Astrocyte of the hippocampus (primary cell): ENCODE measurements around the gene PRRC2B.
"Not testable (repeated sequence)": the region's sequence is repeated elsewhere in the genome, so short reads cannot be mapped to it uniquely, and the experiment has no call there.

ENCODE experiments used
- DNase-seq: peaks from one replicate; pipeline ENCODE4 v3.0.0; 2011; ENCODE audit warnings: low read depth, low spot score

PRRC2B gene

DNA sequence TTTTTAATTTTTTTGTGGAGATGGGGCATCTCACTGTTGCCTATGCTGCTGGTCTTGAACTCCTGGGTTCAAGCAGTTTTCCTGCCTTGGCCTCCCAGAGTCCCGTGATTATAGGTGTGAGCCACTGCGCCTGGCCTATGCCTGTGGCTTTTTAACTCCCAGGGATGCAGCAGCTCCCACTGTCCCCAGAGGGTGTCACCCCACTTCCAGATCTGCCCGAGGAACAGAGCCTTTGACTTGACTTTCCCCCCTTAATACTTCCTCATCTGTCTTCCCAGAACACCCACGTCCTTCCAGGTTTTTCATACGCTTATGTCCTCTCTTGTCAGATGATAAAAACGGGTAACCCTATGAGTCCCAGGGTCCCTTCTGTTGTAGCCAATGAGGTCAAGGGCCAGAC is 7.6 kb upstream of the PRRC2B start:
- no peak for DNase-seq

DNA sequence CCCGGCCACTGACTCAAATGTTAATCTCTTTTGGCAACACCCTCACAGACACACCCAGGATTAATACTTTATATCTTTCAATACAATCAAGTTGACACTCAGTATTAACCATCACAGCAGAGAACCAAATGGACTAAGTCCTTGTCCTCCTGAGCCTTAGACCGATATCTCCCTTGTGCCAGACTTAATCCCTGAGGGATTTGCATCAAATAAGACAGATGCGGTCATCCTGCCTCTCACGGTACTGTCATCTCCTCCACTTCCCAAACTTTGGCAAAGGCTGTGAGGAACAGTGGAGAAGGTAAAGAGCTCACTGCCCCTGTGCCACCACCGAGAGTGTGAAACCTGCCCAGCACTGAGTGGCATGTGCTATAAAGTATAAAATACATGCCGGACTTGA is 6.5 kb upstream of the PRRC2B start:
- no peak for DNase-seq

DNA sequence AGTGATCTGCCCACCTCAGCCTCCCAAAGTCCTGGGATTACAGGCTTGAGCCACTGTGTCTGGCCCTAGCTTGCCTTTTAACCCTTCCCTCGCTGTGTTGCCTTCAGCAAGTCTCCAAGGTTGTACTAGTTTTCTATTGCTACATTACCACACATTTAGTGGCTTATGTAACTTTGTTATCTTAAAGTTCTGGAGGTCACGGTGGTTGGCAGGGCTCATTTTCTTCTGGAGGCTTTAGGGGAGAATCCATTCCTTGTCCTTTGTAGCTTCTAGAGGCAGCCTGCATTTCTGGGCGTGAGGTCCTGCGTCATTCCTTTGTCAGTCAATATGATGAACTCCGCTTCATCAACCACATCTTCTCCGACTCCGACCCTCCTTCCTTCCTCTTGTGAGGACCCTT is 2.9 kb upstream of the PRRC2B start:
- no peak for DNase-seq

DNA sequence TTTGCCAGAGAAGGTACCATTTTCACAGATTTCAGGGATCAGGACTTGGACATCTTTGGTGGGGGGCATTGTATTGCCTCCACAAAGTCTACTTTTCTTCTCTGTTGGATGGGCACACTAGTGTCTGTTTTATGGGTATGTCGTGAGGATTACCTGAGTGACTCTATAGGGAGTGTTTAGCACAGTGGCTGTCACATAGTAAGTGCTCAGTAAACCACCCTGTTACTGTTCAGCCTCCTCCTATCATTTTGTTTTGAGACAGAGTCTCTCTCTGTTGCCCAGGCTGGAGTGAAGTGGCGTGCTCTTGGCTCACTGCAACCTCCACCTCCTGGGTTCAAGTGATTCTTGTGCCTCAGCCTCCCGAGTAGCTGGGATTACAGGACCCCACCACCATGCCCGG is 2.4 kb upstream of the PRRC2B start:
- no peak for DNase-seq

DNA sequence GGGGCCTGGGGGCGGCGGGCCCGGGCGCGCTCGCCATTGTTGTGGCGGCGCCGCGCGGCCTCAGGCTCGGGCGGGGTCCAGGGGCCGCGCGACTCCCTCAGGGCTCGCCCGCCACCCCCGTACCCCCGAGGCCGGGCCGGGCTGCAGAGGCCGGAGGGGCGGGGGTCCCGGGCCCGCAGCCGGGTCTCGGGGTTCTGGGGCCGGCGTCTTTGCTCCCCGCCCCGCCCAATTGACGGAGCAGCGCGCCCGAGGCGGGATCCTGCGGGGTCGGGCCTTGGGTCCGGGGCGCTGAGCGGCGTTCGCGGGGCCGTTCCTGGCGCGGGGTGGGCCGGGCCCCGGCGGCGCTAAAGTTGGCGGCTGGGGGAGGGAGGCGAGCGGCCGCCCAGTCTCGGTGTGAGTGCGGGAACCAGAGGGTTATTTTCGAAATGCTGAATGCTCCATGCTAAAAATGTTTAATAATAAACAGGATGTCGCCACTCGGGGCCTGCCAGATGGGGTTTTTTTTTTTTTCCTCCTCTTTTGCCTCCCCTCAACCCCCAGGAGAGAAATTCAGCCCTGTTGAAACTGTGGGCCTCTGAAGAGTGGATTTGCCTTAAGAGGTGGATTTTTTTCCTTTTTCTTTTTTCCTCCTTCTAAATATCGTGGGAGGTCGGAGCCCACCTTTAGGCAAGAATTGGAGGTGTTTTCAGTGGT is 724 bp downstream of the PRRC2B start:
- peak; percentile 66 for DNase-seq

DNA sequence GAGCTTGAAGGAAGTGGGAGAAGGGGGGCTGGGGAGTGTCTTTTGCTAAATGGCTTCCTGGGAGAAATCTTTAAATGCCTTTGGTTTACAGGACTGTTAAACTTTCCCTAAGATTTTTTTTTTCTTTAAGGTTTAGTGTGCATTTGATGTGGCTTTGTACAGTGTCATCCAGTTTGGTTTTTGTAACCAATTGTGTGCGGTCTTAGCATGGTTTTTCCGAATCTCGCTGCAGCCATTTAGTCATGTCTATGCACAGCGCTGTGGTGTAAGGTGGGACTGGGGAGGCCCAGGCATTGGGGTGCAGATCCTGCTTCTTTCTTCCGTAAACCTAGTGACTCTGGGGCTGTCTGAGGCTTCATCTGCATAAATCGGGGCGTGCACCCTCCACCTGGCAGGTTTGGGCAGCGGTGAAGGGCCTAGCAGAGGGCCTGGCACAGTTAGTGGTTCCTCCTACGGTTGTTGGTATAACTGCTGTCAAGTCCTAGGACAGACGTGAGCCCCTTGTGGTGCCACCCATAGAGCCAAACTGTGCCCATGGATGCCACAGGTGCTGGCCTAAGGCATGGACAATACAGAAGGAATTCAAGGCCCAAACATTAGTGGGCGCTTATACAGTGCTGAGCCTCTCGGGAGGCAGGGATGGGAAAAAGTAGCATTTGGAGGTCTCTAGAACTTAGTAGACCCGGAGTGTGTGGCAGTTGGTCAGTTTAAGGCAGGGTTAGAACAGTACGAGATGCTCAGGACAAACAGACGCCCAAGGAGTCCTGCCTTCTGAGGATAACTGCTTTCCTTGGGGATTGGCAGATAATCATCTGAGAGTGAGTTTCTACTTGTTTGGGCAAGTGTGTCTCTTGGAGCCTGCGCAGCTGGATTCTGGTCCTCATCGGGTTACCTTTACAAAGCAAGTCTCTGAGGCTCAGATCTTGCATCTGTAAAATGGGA is 1.5 kb downstream of the PRRC2B start:
- peak; percentile 48 for DNase-seq

DNA sequence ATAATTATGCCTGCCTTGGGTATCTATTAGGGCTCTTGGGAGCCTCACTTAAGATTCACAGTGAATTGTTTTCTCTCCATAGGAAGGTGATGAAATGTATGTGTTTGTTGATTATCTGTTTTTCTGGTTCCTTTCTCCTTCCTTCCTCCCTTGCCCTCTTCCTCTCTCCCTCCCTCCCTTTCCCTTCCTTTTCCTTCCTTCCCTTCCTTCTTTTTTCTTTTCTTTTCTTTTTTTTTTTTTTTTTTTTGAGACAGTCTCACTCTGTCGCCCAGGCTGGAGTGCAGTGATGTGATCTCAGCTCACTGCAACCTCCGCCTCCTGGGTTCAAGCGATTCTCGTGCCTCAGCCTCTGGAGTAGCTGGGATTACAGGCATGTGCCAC is 2.2 kb downstream of the PRRC2B start:
- DNase-seq = not testable (repeated sequence)

DNA sequence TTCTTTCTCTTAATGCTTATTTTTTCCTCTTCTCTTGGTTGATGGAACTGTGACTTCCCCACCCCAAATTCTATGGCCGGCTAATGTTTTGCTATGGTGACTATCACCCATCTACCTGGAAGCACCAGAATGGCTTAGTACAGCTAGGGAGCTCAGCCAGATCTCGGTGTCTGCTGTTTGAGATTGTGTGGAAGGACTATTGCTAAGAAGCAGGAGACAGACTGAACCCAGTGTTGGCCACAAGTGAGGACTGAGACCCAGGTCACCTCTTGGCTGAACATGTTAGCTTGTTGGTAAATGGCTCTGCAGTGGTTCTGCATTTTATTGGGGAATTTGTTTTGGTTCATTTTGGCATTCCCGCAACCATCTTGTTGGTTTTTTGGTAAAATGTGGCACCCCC is 2.7 kb downstream of the PRRC2B start:
- DNase-seq = no peak

DNA sequence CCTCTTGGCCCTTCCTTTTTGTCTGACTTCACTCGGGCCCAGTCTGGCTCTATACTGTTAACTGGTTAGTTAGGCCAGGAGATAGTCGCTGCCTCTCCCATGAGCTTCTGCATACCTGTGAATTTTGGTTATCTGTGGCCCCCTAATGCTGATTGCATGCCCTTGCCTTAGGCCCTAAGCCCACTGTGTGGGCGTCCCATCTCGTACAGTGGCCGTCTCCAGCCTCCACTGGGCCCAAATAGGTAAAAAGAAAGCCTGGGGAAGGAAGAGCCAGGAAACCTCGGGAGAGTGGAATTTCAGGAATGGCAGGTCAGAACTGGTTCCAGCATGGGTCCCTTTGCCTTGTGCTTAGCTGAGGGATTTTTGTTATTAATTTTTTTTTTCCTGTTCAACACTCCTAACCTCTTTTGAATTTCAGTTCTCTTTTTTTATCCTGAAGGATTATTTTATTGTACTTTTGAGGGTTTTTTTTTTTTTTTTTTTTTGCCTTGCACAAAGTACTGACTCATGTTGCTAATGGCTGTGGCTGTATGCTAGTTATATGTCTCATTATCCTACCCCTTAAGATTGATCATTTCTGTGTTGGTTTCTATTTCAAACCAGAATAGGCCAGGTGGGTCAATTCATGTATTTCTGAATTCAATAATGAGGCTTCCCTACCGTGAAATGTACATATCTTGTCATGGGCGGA is 3.4 kb downstream of the PRRC2B start:
- peak; percentile 66 for DNase-seq

DNA sequence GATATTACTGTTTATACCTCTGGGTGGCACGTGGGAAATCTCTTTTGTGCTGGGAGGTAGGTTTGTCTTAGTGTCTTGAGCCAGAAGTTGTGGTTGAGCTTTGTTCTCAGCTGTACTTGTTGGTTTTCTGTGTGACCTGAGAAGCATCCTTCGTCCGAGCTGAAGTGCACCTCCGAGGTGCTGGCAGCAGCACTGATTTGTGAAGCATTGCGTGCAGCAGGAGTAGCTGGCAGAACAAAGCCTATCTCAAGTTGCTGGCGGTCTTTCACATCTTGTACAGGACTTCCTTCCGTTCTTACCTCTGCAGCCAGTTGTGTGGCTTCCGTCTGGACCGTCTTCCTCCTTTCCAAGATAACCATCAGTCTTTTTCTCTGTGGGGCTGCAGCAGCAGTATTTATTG is 4.3 kb downstream of the PRRC2B start:
- peak; percentile 55 for DNase-seq

DNA sequence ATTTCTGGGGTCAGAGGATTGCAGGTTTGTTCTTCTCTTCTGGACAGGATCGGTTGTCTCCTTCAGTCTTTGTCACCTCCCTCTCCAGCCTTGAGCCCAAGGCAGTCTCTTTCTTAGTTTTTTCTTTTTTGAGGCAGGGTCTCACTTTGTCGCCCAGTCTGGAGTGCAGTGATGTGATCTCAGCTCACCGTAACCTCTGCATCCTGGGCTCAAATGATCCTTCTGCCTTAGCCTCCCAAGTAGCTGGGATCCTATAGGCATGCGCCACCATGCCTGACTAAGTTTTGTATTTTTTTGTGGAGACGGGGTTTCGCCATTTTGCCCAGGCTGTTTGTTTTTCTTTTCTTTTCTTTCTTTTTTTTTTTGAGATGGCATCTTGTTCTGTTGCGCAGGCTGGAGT is 6.1 kb downstream of the PRRC2B start:
- no peak for DNase-seq

DNA sequence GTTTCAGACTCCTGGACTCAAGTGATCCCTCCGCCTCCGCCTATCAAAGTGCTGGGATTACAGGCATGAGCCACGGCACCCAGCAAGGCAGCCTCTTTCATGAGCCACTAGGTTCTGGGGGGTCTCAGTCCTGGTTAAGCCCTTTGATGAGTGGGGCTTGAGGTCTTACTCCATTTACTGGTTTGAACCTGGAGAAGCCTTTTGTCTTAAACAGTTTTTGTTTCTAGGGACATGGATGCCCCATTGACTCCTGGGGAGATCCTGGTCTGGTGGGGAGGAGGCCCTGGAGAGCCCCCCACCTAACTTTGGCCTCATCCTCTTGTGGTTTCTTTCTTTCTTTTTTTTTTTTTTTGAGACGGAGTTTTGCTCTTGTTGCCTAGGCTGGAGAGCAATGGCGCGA is 6.7 kb downstream of the PRRC2B start:
- DNase-seq = no peak

DNA sequence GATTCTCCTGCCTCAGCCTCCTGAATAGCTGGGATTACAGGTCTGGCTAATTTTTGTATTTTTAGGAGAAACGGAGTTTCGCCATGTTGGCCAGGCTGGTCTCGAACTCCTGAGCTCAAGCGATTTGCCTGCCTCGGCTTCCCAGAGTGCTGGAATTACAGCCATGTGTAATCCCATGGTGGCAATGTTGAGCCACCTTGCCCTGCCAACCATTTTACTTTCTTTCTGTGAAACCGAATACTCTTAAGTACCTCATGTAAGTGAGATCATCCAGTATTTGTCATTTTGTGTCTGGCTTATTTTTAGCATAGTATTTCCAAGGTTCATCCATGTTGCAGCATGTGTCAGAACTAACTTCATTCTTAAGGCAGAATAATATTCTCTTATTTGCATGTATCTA is 8.2 kb downstream of the PRRC2B start:
- peak; percentile 46 for DNase-seq

DNA sequence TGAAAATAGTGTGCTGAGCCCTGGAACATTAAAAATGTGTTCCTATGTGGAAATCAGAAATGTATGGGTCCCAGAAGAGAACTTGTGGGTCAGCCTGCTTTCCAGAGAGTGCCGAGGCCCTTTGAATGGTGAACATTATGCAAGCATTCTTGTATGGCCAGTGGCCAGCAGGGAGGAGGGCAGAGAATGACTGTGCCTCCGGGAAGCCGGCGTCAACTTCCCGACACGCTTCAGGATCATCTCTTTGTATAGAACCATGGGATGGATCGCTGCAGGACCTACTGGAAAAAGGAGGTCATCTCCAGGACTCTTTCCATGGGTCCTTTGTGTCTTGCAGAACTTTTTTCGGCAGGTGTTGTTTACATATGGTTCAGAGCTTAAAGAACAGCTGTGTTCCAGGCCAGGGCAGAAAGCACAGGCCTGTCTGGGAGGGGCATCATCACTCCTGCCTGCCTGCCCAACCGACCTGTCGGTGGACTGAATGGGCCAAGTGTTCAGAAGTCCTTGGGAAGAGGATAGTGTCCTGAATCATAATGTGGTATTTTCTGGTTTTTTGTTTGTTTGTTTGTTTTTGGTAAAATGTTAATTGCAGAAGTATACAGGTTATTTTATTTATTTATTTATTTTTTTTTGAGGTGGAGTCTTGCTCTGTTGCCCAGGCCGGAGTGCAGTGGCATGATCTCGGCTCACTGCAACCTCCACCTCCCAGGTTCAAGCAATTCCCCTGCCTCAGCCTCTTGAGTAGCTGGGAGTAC is 9.0 kb downstream of the PRRC2B start:
- DNase-seq = peak; percentile 92

DNA sequence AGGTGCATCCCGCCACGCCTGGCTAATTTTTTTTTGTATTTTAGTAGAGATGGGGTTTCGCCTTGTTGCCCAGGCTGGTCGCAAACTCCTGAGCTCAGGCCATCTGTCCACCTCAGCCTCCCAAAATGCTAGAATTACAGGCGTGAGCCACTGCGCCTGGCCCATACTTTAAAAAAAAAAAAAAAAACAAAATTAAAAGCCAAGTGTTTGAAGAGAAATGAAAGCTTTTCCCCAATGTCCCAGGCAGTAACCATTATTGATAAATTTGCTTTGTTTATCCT is 9.5 kb downstream of the PRRC2B start:
- DNase-seq = no peak

DNA sequence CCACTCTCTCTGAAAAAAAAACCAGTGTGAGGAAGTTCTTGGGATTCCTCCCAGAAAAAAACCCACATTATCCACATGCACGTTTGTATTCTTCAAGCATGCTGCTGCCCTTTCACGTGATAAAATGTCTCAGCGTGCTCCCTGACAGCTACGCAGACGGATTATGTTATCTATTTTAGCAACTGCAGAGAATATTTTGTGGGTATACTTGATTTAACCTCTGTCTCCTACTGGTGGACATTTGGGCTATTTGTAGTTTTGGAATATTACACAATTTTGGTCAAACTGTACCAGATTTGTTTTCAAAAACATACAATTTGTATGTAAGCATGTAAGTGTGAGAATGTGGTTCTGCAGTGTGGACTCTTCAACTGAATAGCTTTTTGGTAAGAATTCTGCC is 10.7 kb downstream of the PRRC2B start:
- DNase-seq = peak; percentile 61

DNA sequence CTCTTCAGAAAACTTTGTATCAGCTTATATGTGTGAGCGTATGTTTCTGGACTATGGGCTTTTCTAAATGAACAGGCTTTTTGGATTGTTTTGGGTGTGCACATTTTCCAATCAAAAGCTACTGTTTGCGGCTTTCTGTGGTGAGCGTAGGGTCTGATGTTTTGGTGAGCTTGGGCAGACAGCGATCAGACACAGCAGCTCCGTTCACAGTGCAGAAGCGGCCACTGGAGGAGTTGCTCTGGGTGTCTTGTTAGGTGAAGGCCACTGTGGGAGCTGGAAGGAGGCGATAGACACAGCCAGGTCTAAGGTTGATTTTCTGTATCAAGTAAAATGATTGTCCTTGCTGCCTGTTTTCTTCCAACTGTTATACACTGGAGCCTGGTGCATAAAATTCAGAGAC is 11.1 kb downstream of the PRRC2B start:
- DNase-seq = peak; percentile 42

DNA sequence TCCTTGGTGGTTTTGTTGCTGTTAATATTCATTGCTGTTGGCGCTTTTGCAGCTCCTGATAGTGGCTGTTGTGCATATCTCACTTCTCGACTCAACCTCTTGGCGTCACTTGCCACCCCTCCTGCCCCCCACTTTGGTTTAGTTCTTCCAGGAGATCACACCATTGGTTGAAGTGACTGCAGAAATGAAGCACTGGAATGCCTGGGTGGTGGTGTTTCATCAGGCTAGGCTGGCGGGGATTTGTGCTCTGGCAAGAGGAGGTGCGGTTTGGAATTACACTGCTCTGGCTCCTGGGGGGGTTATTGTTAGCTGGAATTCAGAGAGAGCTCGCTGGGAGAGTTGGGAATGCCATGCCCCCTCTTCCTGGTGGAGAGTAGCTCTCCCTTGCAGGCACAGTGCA is 11.5 kb downstream of the PRRC2B start:
- DNase-seq = peak; percentile 95

DNA sequence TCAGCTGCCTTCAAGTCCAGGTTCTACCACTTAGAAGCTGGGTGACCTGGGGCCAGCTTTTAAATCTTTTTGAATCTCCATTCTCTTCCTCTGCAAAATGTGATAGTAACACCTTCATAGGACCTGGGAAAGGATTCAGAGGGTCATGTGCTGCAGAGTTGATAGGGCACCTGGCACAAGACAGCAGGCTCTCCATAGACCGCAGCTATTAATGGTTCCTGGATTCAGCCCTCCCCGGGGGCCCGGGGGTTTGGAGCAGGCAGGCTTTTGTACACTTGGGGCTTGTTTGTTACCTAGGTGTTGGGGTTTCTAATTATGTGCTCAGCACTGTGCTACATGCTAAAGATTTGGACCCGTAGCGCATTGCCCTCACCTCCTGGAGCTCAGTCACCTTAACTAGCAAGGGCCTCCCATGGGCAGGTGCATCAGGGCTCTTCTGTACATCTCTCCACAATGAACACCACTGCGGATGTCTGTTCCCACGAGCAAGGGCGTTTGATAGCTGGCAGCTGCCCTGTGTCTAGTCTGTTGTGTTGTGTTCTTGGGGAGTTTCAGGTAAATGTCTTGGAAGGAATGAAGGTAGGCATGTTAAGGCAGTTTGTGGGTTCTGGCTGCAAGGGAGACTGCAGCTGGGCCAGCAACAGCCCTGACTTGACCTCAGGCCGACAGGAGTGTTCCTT is 12.1 kb downstream of the PRRC2B start:
- DNase-seq = no peak

DNA sequence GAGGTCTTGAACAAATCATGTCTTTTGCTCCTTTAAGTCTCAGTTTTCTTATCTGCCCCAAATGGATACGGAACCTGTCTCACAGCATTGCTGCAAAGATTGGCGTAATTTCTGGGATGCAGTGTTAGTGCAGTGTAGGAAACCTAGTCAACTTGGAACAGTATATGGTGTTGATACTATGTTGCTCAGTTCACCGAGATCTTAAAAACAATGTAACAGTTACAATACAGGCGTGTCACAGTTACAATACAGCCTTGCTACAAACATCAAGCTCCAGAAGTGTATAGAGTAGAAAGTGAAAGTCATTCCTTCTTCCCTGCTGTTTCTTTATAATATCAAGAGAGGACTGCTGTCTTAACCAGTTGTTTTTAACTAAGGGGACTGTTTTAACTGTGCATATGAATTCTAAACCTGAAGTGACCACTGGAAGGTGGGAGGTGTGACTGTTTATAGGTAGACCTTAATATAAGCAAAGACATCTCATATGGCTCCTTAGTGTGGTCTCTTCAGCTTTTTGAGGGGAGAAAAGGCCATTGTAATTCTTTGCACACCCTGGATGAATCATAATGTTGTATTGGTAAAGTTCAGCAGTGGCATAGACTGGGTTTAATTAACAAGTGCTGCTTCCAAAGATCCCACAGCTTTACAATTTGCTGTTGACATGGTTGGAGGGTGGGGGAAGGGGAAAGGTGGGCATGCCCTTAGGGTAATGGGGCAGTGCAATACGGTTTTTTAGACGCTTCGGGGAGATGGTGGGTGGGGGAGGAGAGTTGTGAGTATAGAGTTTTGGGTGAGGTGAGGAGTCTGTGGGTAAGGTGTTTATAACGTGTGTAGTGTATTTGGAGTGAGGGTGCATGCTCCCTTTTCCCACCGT is 12.9 kb downstream of the PRRC2B start:
- peak; percentile 46 for DNase-seq
